GM23338 (cell line): ENCODE data around the gene RABL6. TPM values are rescaled to one million over a fixed set of nuclear protein-coding genes. Genes with fewer than 3 reads are reported as not detected.
"Not testable (repeated sequence)": the region's sequence is repeated elsewhere in the genome, so short reads cannot be mapped to it uniquely, and the experiment has no call there.

ENCODE experiments used
- ATAC-seq: fragments of 200-7000 bp; cut with Tn5 transposase; 3 replicates; pipeline ENCODE4 v1.9.1; 2020
- DNase-seq: peaks from one replicate; pipeline ENCODE4 v3.0.0-alpha.2; 2015; ENCODE audit warnings: low spot score
- H2AFZ ChIP-seq: fragments of 200-600 bp; sonication (generic); 2 replicates; pipeline ENCODE4 v1.8.0; 2016; ENCODE audit warnings: antibody characterized with exemption, mild to moderate bottlenecking, moderate library complexity
- H3F3A ChIP-seq: fragments of 200-600 bp; sonication (generic); replicated peaks from 2 replicates; pipeline ENCODE4 v1.8.0; 2017; ENCODE audit warnings: antibody characterized with exemption, mixed run types, low read depth
- H3K27ac ChIP-seq: fragments of 200-600 bp; sonication (generic); 2 replicates; pipeline ENCODE4 v1.6.1; 2016; ENCODE audit warnings: low read depth
- H3K27me3 ChIP-seq: fragments of 200-600 bp; sonication (generic); 2 replicates; pipeline ENCODE4 v1.8.0; 2016; ENCODE audit warnings: mild to moderate bottlenecking, mixed run types, moderate library complexity; ENCODE audit not compliant: insufficient read depth
- H3K36me3 ChIP-seq: fragments of 200-600 bp; sonication (generic); 2 replicates; pipeline ENCODE4 v1.8.0; 2016; ENCODE audit warnings: mild to moderate bottlenecking; ENCODE audit not compliant: insufficient read depth
- H3K4me1 ChIP-seq: fragments of 200-600 bp; sonication (generic); 2 replicates; pipeline ENCODE4 v1.8.0; 2016; ENCODE audit warnings: mild to moderate bottlenecking, moderate library complexity; ENCODE audit not compliant: insufficient read depth
- H3K4me2 ChIP-seq: fragments of 200-600 bp; sonication (generic); 2 replicates; pipeline ENCODE4 v1.7.1; 2017; ENCODE audit warnings: mixed run types
- H3K4me3 ChIP-seq: fragments of 200-600 bp; sonication (generic); 2 replicates; pipeline ENCODE4 v1.6.1; 2016; ENCODE audit warnings: mixed run types
- H3K79me2 ChIP-seq: fragments of 200-600 bp; sonication (generic); replicated peaks from 2 replicates; pipeline ENCODE4 v1.8.0; 2017; ENCODE audit warnings: mild to moderate bottlenecking; ENCODE audit not compliant: insufficient read depth
- H3K9me2 ChIP-seq: fragments of 200-600 bp; sonication (generic); 2 replicates; pipeline ENCODE4 v1.8.0; 2017; ENCODE audit not compliant: insufficient read depth
- H4K20me1 ChIP-seq: fragments of 200-600 bp; sonication (generic); replicated peaks from 2 replicates; pipeline ENCODE4 v1.8.0; 2017; ENCODE audit warnings: mild to moderate bottlenecking; ENCODE audit not compliant: insufficient read depth
- H3K27ac Mint-ChIP-seq: 2 replicates; pipeline ENCODE4 v1.8.0; 2020; ENCODE audit warnings: inconsistent platforms, mild to moderate bottlenecking, moderate library complexity, mixed read lengths
- H3K27me3 Mint-ChIP-seq: 3 replicates; pipeline ENCODE4 v1.8.0; 2022; ENCODE audit warnings: low read depth, mild to moderate bottlenecking, moderate library complexity, mixed read lengths, inconsistent platforms; ENCODE audit not compliant: insufficient read depth, poor library complexity
- H3K36me3 Mint-ChIP-seq: 3 replicates; pipeline ENCODE4 v1.8.0; 2021; ENCODE audit warnings: low read depth, mild to moderate bottlenecking, inconsistent platforms, moderate library complexity, mixed read lengths
- H3K4me1 Mint-ChIP-seq: 3 replicates; pipeline ENCODE4 v1.8.0; 2020; ENCODE audit warnings: mild to moderate bottlenecking, inconsistent platforms, mixed read lengths
- H3K4me3 Mint-ChIP-seq: 3 replicates; pipeline ENCODE4 v1.8.0; 2021; ENCODE audit warnings: moderate library complexity, mild to moderate bottlenecking, inconsistent platforms, mixed read lengths
- H3K9me3 Mint-ChIP-seq: 3 replicates; pipeline ENCODE4 v1.8.0; 2020; ENCODE audit warnings: moderate library complexity, mild to moderate bottlenecking, inconsistent platforms, mixed read lengths
- EZH2 ChIP-seq: fragments of 200-600 bp; sonication (generic); IDR thresholded peaks from one replicate; pipeline ENCODE4 v1.8.0; 2017; ENCODE audit warnings: antibody characterized with exemption, mild to moderate bottlenecking, low read depth; ENCODE audit not compliant: unreplicated experiment
- NANOG ChIP-seq: IDR thresholded peaks from 2 replicates; pipeline ENCODE4 v1.6.1; 2016; ENCODE audit warnings: antibody characterized with exemption, borderline replicate concordance
- POLR2AphosphoS5 ChIP-seq: IDR thresholded peaks from 2 replicates; pipeline ENCODE4 v1.6.1; 2016; ENCODE audit warnings: antibody characterized with exemption, low read depth
- REST ChIP-seq: IDR thresholded peaks from one replicate; pipeline ENCODE4 v1.6.1; 2018; ENCODE audit warnings: antibody characterized with exemption; ENCODE audit not compliant: unreplicated experiment
- ZNF462 ChIP-seq: fragments of 250-450 bp; sonication (Bioruptor Pico); IDR thresholded peaks from 2 replicates; pipeline ENCODE4 v1.5.0; 2020; ENCODE audit warnings: mild to moderate bottlenecking, moderate library complexity
- polyA plus RNA-seq: library from polyadenylated mRNA; unstranded; fragments of >200 nt; fragmentation: Nextera tagmentation; extraction: Ambion mirVana; gene quantifications from 2 replicates; pipeline ENCODE4 v1.2.1, GENCODE V29; 2016
- total RNA-seq: library from RNA; depleted of rRNA; stranded (reverse); fragments of >200 nt; shearing (Covaris generic); gene quantifications from 2 replicates; pipeline ENCODE4 v1.2.3, GENCODE V29; 2014

RABL6 gene
- total and polyA plus RNA-seq, 2 experiments from 2014 or later: 59.1 to 127 TPM

GRCh38 chr9:136832581-136832980, 24.8 kb downstream of the RABL6 start:
- Mint-ChIP-seq H3K27me3 (peaks cover 12% of the 10 kb centered on the region), H3K4me3 (no peak overlapping the region), H3K36me3 (peaks cover 33% of the 10 kb centered on the region), H3K27ac (no peak overlapping the region), H3K9me3 (no peaks in the 10 kb centered on the region; the same call in 2 of the 3 replicates), H3K4me1 (no peaks in the 10 kb centered on the region)
- ATAC-seq: no peak
- Histone ChIP-seq H3K36me3 (no peaks in the 10 kb centered on the region), H3K9me2 (no peaks in the 10 kb centered on the region), H3F3A (peaks cover 5% of the 10 kb centered on the region; the same call in 1 of the 2 replicates), H3K27ac (no peak overlapping the region), H3K27me3 (no peaks in the 10 kb centered on the region), H3K4me2 (no peak overlapping the region), H4K20me1 (0 out of 2 replicates have a peak, but pooled peaks cover 6% of the 10 kb centered on the region), H3K4me1 (no peaks in the 10 kb centered on the region), H3K79me2 (no peaks in the 10 kb centered on the region), H2AFZ (no peak overlapping the region), H3K4me3 (no peak overlapping the region)
- TF ChIP-seq REST (no peak), POLR2AphosphoS5 (no peak), EZH2 (no peak)
- DNase-seq: no peak

GRCh38 chr9:136833381-136834048, 25.8 kb downstream of the RABL6 start:
- not testable (repeated sequence) for H4K20me1 ChIP-seq, H3K27ac Mint-ChIP-seq, H3K9me2 ChIP-seq, H3K9me3 Mint-ChIP-seq, H3K4me1 Mint-ChIP-seq, H3K4me2 ChIP-seq, H3K27me3 ChIP-seq, H3K4me3 Mint-ChIP-seq, H3K79me2 ChIP-seq, ATAC-seq, H3F3A ChIP-seq, DNase-seq, H2AFZ ChIP-seq, H3K36me3 ChIP-seq, H3K4me3 ChIP-seq, H3K27ac ChIP-seq, H3K4me1 ChIP-seq
- peaks cover 14% of the 10 kb centered on the region for H3K27me3 Mint-ChIP-seq
- peaks cover 36% of the 10 kb centered on the region for H3K36me3 Mint-ChIP-seq

- Mint-ChIP-seq H3K27ac (no peak overlapping the region), H3K36me3 (peaks cover 36% of the 10 kb centered on the region), H3K4me3 (no peak overlapping the region), H3K4me1 (peaks cover 9% of the 10 kb centered on the region), H3K27me3 (peaks cover 22% of the 10 kb centered on the region), H3K9me3 (no peaks in the 10 kb centered on the region; the same call in 1 of the 3 replicates)
- H4K20me1 ChIP-seq: 0 out of 2 replicates have a peak, but pooled peaks cover 6% of the 10 kb centered on the region
- H3K27me3 ChIP-seq: no peaks in the 10 kb centered on the region
- H3K79me2 ChIP-seq: no peaks in the 10 kb centered on the region
- 0 out of 2 replicates have a peak, but pooled peaks cover 3% of the 10 kb centered on the region for H3K4me1 ChIP-seq
- H3K36me3 ChIP-seq: no peaks in the 10 kb centered on the region
- no peak overlapping the region for H2AFZ ChIP-seq
- ATAC-seq (no peak), DNase-seq (no peak)
- no peak overlapping the region for H3K4me2 ChIP-seq
- H3K27ac ChIP-seq: no peak overlapping the region
- no peak overlapping the region for H3K4me3 ChIP-seq
- no peaks in the 10 kb centered on the region for H3K9me2 ChIP-seq
- no peaks in the 10 kb centered on the region for H3F3A ChIP-seq
- TF ChIP-seq NANOG (no peak), ZNF462 (CRISPR knock-in tag) (no peak)
These were observed 27.6 kb downstream of the RABL6 start for GRCh38 chr9:136835162-136835931.
